ENCODE results near the gene ELK3. TPM values are rescaled to one million over a fixed set of nuclear protein-coding genes. Genes with fewer than 3 reads are reported as not detected.

Gene ELK3
- total RNA-seq, 1 experiment from 2014 or later = 9.4 TPM

DNA sequence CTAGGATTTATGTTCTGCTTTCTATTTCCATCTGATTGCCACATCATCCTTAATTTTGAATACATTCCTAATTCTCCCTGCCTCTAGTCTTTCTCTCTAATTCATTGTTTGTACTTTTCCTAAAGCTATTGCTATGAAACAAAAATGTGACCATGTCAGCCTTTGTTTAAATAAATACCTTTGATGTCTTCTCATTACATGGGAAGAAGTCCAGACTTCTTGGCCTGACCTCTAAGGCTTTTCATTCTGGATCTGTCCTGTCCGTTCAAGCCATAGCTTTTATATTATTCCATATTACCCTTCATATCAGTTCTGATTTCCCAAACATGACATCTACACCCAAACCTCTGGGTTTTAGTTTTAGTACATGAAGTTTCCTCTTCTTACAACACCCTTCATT, 114.7 kb downstream of the ELK3 start:
- Histone ChIP-seq H3K27me3 (ENCODE audit: insufficient read depth, low read length) (no peaks in the 10 kb centered on the region), H2BK15ac (ENCODE audit: low read depth, low read length) (no peak overlapping the region), H3K79me1 (ENCODE audit: insufficient read depth, low read depth, low read length, poor library complexity, severe bottlenecking) (no peaks in the 10 kb centered on the region), H2BK5ac (ENCODE audit: insufficient read length, low read length) (no peak overlapping the region), H4K8ac (replicated peaks; ENCODE audit: insufficient read length, low read depth, low read length) (no peak overlapping the region), H3K4ac (ENCODE audit: low read depth, low read length) (no peak overlapping the region), H3K4me2 (ENCODE audit: insufficient read depth, insufficient read length, low read length) (no peak overlapping the region), H2BK12ac (ENCODE audit: insufficient read length, low read depth, low read length) (no peak overlapping the region), H3K27ac (ENCODE audit: insufficient read length, low read depth, low read length) (no peak overlapping the region), H3K18ac (ENCODE audit: insufficient read length, low read depth, low read length) (no peak overlapping the region), H3T11ph (ENCODE audit: low read length) (no peak overlapping the region), H3K23ac (ENCODE audit: insufficient read length, low read depth, low read length) (no peak overlapping the region), H3K4me1 (ENCODE audit: insufficient read depth, low read length) (no peaks in the 10 kb centered on the region), H4K91ac (ENCODE audit: insufficient read length, low read depth, low read length) (no peak overlapping the region), H4K20me1 (ENCODE audit: control insufficient read depth, insufficient read depth, insufficient read length) (no peaks in the 10 kb centered on the region), H3K56ac (ENCODE audit: insufficient read length, low read depth, low read length) (no peak overlapping the region), H3K23me2 (ENCODE audit: insufficient read length, low read depth, low read length, poor library complexity, severe bottlenecking) (no peaks in the 10 kb centered on the region), H2AFZ (ENCODE audit: low read length) (no peak overlapping the region), H2BK120ac (ENCODE audit: low read depth, low read length, poor library complexity, severe bottlenecking) (no peak overlapping the region), H3K14ac (ENCODE audit: insufficient read depth, low read length) (no peak overlapping the region), H3K9ac (ENCODE audit: extremely low read depth, insufficient read length, low read length) (no peak overlapping the region), H3K79me2 (ENCODE audit: insufficient read depth, low read length) (no peaks in the 10 kb centered on the region), H4K5ac (ENCODE audit: insufficient read length, low read depth, low read length) (no peak overlapping the region), H3K9me3 (ENCODE audit: control insufficient read depth, low read depth, low read length) (no peaks in the 10 kb centered on the region), H2BK20ac (ENCODE audit: low read depth, low read length, poor library complexity, severe bottlenecking) (no peak overlapping the region), H2AK5ac (ENCODE audit: insufficient read length, low read length) (no peak overlapping the region)
- peaks cover 0 to 4% (median 0%) of the 10 kb centered on the region in 3 experiments; a peak in 4 of 7 replicates for H3K36me3 Mint-ChIP-seq (ENCODE audit: insufficient read depth in 1 of 3, low read depth in 3 of 3)
- H3K9me3 Mint-ChIP-seq = no peaks in the 10 kb centered on the region; a peak in 1 of 5 replicates
- TF ChIP-seq, protein P1, sequence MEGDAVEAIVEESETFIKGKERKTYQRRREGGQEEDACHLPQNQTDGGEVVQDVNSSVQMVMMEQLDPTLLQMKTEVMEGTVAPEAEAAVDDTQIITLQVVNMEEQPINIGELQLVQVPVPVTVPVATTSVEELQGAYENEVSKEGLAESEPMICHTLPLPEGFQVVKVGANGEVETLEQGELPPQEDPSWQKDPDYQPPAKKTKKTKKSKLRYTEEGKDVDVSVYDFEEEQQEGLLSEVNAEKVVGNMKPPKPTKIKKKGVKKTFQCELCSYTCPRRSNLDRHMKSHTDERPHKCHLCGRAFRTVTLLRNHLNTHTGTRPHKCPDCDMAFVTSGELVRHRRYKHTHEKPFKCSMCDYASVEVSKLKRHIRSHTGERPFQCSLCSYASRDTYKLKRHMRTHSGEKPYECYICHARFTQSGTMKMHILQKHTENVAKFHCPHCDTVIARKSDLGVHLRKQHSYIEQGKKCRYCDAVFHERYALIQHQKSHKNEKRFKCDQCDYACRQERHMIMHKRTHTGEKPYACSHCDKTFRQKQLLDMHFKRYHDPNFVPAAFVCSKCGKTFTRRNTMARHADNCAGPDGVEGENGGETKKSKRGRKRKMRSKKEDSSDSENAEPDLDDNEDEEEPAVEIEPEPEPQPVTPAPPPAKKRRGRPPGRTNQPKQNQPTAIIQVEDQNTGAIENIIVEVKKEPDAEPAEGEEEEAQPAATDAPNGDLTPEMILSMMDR (conservative IDR thresholded peaks at IDR 0.05) = no peak
- H3K4me3 Mint-ChIP-seq = no peak overlapping the region
- peaks cover 15 to 20% of the 10 kb centered on the region in 2 experiments for H3K4me1 Mint-ChIP-seq
- peak overlapping the region in 1 of 3 experiments; percentile 61; a peak in 1 of 7 replicates for H3K27ac Mint-ChIP-seq
- no CpG with 5 or more reads among the region's 1 CpG for WGBS (ENCODE audit: extremely low coverage, insufficient read length, low lambda C conversion rate)
- DNase-seq = no peak
- H3K27me3 Mint-ChIP-seq (ENCODE audit: low read depth) = no peaks in the 10 kb centered on the region

Data from H9 (cell line).